Body of pancreas (tissue), 4 donors: Measurements from ENCODE around the gene RAD50.

ENCODE experiments used
- POLR2A ChIP-seq, 3 donors: fragments of 450-650 bp; IDR thresholded peaks; one replicate each; pipeline ENCODE4 v1.6.1; 2016; ENCODE audit warnings: antibody characterized with exemption in 3 of 3, mild to moderate bottlenecking in 2 of 3
- TF ChIP-seq, protein P1 (sequence below), 7 experiments: fragments of 450-650 bp in 4 of 7; fragments of 200-600 bp in 3 of 7; sonication (generic) in 3 of 7; IDR thresholded peaks; one replicate each; pipeline ENCODE4 v1.5.1; 2016 to 2019; ENCODE audit warnings: antibody characterized with exemption in 7 of 7

DNA sequence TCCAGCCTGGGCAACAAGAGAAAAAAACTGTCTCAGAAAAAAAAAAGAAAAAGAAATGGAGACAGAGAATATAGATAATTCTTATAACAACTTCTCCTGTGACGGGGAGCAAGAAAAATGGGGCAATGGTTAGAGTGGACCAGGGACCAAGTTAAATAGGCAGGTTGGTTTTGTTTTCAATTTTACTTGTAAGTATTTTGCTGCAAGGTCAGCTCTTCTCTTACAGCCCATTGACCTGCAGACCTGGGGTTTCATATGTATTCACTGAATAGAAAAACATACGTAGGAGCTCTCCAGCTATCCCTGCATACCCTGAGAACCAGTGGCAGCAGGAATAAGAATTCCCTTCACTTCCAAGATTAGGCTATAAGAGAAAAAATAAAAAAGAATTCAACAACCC is 72.0 kb downstream of the RAD50 start:
- TF ChIP-seq, protein P1, sequence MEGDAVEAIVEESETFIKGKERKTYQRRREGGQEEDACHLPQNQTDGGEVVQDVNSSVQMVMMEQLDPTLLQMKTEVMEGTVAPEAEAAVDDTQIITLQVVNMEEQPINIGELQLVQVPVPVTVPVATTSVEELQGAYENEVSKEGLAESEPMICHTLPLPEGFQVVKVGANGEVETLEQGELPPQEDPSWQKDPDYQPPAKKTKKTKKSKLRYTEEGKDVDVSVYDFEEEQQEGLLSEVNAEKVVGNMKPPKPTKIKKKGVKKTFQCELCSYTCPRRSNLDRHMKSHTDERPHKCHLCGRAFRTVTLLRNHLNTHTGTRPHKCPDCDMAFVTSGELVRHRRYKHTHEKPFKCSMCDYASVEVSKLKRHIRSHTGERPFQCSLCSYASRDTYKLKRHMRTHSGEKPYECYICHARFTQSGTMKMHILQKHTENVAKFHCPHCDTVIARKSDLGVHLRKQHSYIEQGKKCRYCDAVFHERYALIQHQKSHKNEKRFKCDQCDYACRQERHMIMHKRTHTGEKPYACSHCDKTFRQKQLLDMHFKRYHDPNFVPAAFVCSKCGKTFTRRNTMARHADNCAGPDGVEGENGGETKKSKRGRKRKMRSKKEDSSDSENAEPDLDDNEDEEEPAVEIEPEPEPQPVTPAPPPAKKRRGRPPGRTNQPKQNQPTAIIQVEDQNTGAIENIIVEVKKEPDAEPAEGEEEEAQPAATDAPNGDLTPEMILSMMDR (IDR thresholded peaks at IDR 0.05) = no peak
- no peak for TF ChIP-seq POLR2A (IDR thresholded peaks at IDR 0.05)
